Hepatocyte (in vitro differentiated cells): ENCODE results near the gene NELFB. TPM values are rescaled to one million over a fixed set of nuclear protein-coding genes. Genes with fewer than 3 reads are reported as not detected.
A peak's percentile ranks its signal among the peaks of the same experiment; 100 is the strongest.

Experiments used
- DNase-seq: peaks from one replicate; pipeline ENCODE4 v3.0.0-alpha.2; 2016; ENCODE audit warnings: low spot score
- H2AFZ ChIP-seq: fragments of 200-600 bp; sonication (generic); 2 replicates; pipeline ENCODE4 v1.6.0; 2016; ENCODE audit warnings: antibody characterized with exemption, mild to moderate bottlenecking
- H3K27ac ChIP-seq: fragments of 200-600 bp; sonication (generic); 2 replicates; pipeline ENCODE4 v1.5.1; 2016; ENCODE audit warnings: mild to moderate bottlenecking
- H3K27me3 ChIP-seq: fragments of 200-600 bp; sonication (generic); 2 replicates; pipeline ENCODE4 v1.6.1; 2016
- H3K36me3 ChIP-seq: fragments of 200-600 bp; sonication (generic); replicated peaks from 2 replicates; pipeline ENCODE4 v1.5.1; 2016; ENCODE audit warnings: low read depth; ENCODE audit not compliant: insufficient read depth
- H3K4me1 ChIP-seq: fragments of 200-600 bp; sonication (generic); 2 replicates; pipeline ENCODE4 v1.5.1; 2016; ENCODE audit warnings: mild to moderate bottlenecking, moderate library complexity; ENCODE audit not compliant: insufficient read depth
- H3K4me2 ChIP-seq: fragments of 200-600 bp; sonication (generic); 2 replicates; pipeline ENCODE4 v1.6.0; 2016
- H3K4me3 ChIP-seq: fragments of 200-600 bp; sonication (generic); 2 replicates; pipeline ENCODE4 v1.5.1; 2016; ENCODE audit warnings: mild to moderate bottlenecking
- H3K79me2 ChIP-seq: fragments of 200-600 bp; sonication (generic); 2 replicates; pipeline ENCODE4 v1.6.0; 2017; ENCODE audit warnings: mild to moderate bottlenecking
- H3K9me2 ChIP-seq: fragments of 200-600 bp; sonication (generic); replicated peaks from 2 replicates; pipeline ENCODE4 v1.6.0; 2017; ENCODE audit warnings: mild to moderate bottlenecking; ENCODE audit not compliant: insufficient read depth
- H3K9me3 ChIP-seq: fragments of 200-600 bp; sonication (generic); 2 replicates; pipeline ENCODE4 v1.5.1; 2016; ENCODE audit warnings: low read depth, mild to moderate bottlenecking
- H4K20me1 ChIP-seq: fragments of 200-600 bp; sonication (generic); 2 replicates; pipeline ENCODE4 v1.6.0; 2016; ENCODE audit warnings: mild to moderate bottlenecking; ENCODE audit not compliant: insufficient read depth, poor library complexity, severe bottlenecking
- CTCF ChIP-seq: fragments of 200-600 bp; sonication (generic); IDR thresholded peaks from 2 replicates; pipeline ENCODE4 v1.5.1; 2016; ENCODE audit warnings: antibody characterized with exemption, mild to moderate bottlenecking; ENCODE audit not compliant: poor library complexity
- EZH2 ChIP-seq: fragments of 200-600 bp; sonication (generic); IDR thresholded peaks from 2 replicates; pipeline ENCODE4 v1.6.1; 2016; ENCODE audit warnings: antibody characterized with exemption, mild to moderate bottlenecking, borderline replicate concordance
- EZH2phosphoT487 ChIP-seq: fragments of 200-600 bp; sonication (generic); IDR thresholded peaks from one replicate; pipeline ENCODE4 v1.6.1; 2018; ENCODE audit warnings: antibody characterized with exemption, mild to moderate bottlenecking, low read depth, moderate library complexity; ENCODE audit not compliant: unreplicated experiment, severe bottlenecking
- whole genome bisulfite sequencing: methylation state at CpG from one replicate; pipeline ENCODE4 v1.1.6; 2016; ENCODE audit warnings: low lambda C conversion rate; ENCODE audit errors: missing lambda C conversion rate; 5-methylcytosine and 5-hydroxymethylcytosine counted together
- polyA plus RNA-seq: library from polyadenylated mRNA; unstranded; fragments of >200 nt; fragmentation: Nextera tagmentation; extraction: Ambion mirVana; gene quantifications from 2 replicates; pipeline ENCODE4 v1.2.1, GENCODE V29; 2016
- total RNA-seq: library from RNA; depleted of rRNA; stranded (reverse); fragments of >200 nt; gene quantifications from 2 replicates; pipeline ENCODE4 v1.2.3, GENCODE V29; 2014

The NELFB gene
- total and polyA plus RNA-seq, 2 experiments from 2014 or later, result 41.4 to 63.5 TPM

- no peak overlapping the region for H2AFZ ChIP-seq
- TF ChIP-seq EZH2phosphoT487, result no peak
- TF ChIP-seq CTCF, result no peak
- TF ChIP-seq EZH2, result no peak
- no peaks in the 10 kb centered on the region for H3K9me3 ChIP-seq
- no peaks in the 10 kb centered on the region for H3K79me2 ChIP-seq
- no peaks in the 10 kb centered on the region for H3K36me3 ChIP-seq
- peak overlapping the region; percentile 87 for H3K4me2 ChIP-seq
- DNase-seq, result peak; percentile 10
- 94% methylated on average over 19 of the region's 19 CpGs for WGBS
- H3K4me3 ChIP-seq, result no peak overlapping the region
- H3K27ac ChIP-seq, result no peak overlapping the region
- H4K20me1 ChIP-seq, result no peaks in the 10 kb centered on the region
- H3K9me2 ChIP-seq, result no peaks in the 10 kb centered on the region
- H3K27me3 ChIP-seq, result no peaks in the 10 kb centered on the region
- H3K4me1 ChIP-seq, result peaks cover 41% of the 10 kb centered on the region
Measured at GRCh38 chr9:137317021-137317717, 62.0 kb downstream of the NELFB start.

- Histone ChIP-seq H3K27me3 (no peaks in the 10 kb centered on the region), H3K4me1 (peaks cover 37% of the 10 kb centered on the region), H4K20me1 (no peaks in the 10 kb centered on the region), H3K79me2 (no peaks in the 10 kb centered on the region), H3K27ac (no peak overlapping the region), H3K9me3 (no peaks in the 10 kb centered on the region), H3K36me3 (no peaks in the 10 kb centered on the region), H2AFZ (no peak overlapping the region), H3K9me2 (no peaks in the 10 kb centered on the region), H3K4me3 (no peak overlapping the region), H3K4me2 (no peak overlapping the region)
- no peak for DNase-seq
- TF ChIP-seq EZH2, result no peak
- no peak for TF ChIP-seq EZH2phosphoT487
- no peak for TF ChIP-seq CTCF
- 90% methylated on average over 19 of the region's 24 CpGs for WGBS
Measured at GRCh38 chr9:137317718-137318511, 62.8 kb downstream of the NELFB start.

GRCh38 chr9:137318602-137319001 lies 63.5 kb downstream of the NELFB start:
- no peaks in the 10 kb centered on the region for H3K79me2 ChIP-seq
- H2AFZ ChIP-seq, result no peak overlapping the region
- no peaks in the 10 kb centered on the region for H3K9me2 ChIP-seq
- no peaks in the 10 kb centered on the region for H3K27me3 ChIP-seq
- no peak for DNase-seq
- H4K20me1 ChIP-seq, result no peaks in the 10 kb centered on the region
- 94% methylated on average over 16 of the region's 18 CpGs for WGBS
- no peak for TF ChIP-seq EZH2
- H3K27ac ChIP-seq, result no peak overlapping the region
- no peak overlapping the region for H3K4me3 ChIP-seq
- H3K9me3 ChIP-seq, result no peaks in the 10 kb centered on the region
- no peaks in the 10 kb centered on the region for H3K36me3 ChIP-seq
- H3K4me2 ChIP-seq, result no peak overlapping the region
- peaks cover 31% of the 10 kb centered on the region for H3K4me1 ChIP-seq

- no peaks in the 10 kb centered on the region for H3K9me3 ChIP-seq
- no peaks in the 10 kb centered on the region for H3K27me3 ChIP-seq
- H2AFZ ChIP-seq, result no peak overlapping the region
- H3K4me3 ChIP-seq, result no peak overlapping the region
- no peaks in the 10 kb centered on the region for H3K79me2 ChIP-seq
- peaks cover 25% of the 10 kb centered on the region for H3K4me1 ChIP-seq
- peak; percentile 20 for DNase-seq
- TF ChIP-seq CTCF (no peak), EZH2phosphoT487 (no peak), EZH2 (no peak)
- no peaks in the 10 kb centered on the region for H3K36me3 ChIP-seq
- 78% methylated on average over 26 of the region's 26 CpGs for whole genome bisulfite sequencing
- no peak overlapping the region for H3K27ac ChIP-seq
- H3K9me2 ChIP-seq, result no peaks in the 10 kb centered on the region
- H4K20me1 ChIP-seq, result no peaks in the 10 kb centered on the region
- no peak overlapping the region for H3K4me2 ChIP-seq
Measured at GRCh38 chr9:137319011-137319738, 64.0 kb downstream of the NELFB start.
